ENCODE data around the gene OTULIN.

Gene OTULIN

GRCh38 chr5:14720236-14720923 lies 55.9 kb downstream of the OTULIN start:
- peaks cover 7% of the 10 kb centered on the region for H3K27me3 Mint-ChIP-seq (ENCODE audit: low read depth, poor library complexity)
- H3K4me3 Mint-ChIP-seq, result no peak overlapping the region
- H3K4me1 Mint-ChIP-seq, result no peaks in the 10 kb centered on the region
- no peak overlapping the region for H3K27ac Mint-ChIP-seq
- TF ChIP-seq CTCF (IDR thresholded peaks at IDR 0.05), result no peak
- H3K36me3 Mint-ChIP-seq (ENCODE audit: low read depth), result peaks cover 49% of the 10 kb centered on the region
- peaks cover 39% of the 10 kb centered on the region for H3K9me3 Mint-ChIP-seq
- DNase-seq, result no peak

GRCh38 chr5:14721990-14722656 lies 57.6 kb downstream of the OTULIN start:
- H3K4me3 Mint-ChIP-seq, result no peak overlapping the region
- H3K4me1 Mint-ChIP-seq, result peaks cover 6% of the 10 kb centered on the region
- peaks cover 16% of the 10 kb centered on the region for H3K27me3 Mint-ChIP-seq (ENCODE audit: low read depth, poor library complexity)
- H3K27ac Mint-ChIP-seq, result no peak overlapping the region
- peaks cover 33% of the 10 kb centered on the region for H3K9me3 Mint-ChIP-seq
- H3K36me3 Mint-ChIP-seq (ENCODE audit: low read depth), result peaks cover 32% of the 10 kb centered on the region
- no peak for DNase-seq
- TF ChIP-seq CTCF (IDR thresholded peaks at IDR 0.05), result no peak

GRCh38 chr5:14722923-14723322 lies 58.4 kb downstream of the OTULIN start:
- Mint-ChIP-seq H3K27ac (no peak overlapping the region), H3K9me3 (peaks cover 27% of the 10 kb centered on the region), H3K36me3 (ENCODE audit: low read depth) (peaks cover 24% of the 10 kb centered on the region), H3K27me3 (ENCODE audit: low read depth, poor library complexity) (peaks cover 16% of the 10 kb centered on the region), H3K4me1 (peaks cover 13% of the 10 kb centered on the region), H3K4me3 (no peak overlapping the region)
- no peak for DNase-seq
- TF ChIP-seq CTCF (IDR thresholded peaks at IDR 0.05), result no peak

GRCh38 chr5:14723701-14724132 lies 59.2 kb downstream of the OTULIN start:
- peaks cover 20% of the 10 kb centered on the region for H3K4me1 Mint-ChIP-seq
- DNase-seq, result no peak
- H3K36me3 Mint-ChIP-seq (ENCODE audit: low read depth), result peaks cover 17% of the 10 kb centered on the region
- peaks cover 16% of the 10 kb centered on the region for H3K27me3 Mint-ChIP-seq (ENCODE audit: low read depth, poor library complexity)
- no peak overlapping the region for H3K27ac Mint-ChIP-seq
- H3K9me3 Mint-ChIP-seq, result peaks cover 20% of the 10 kb centered on the region
- no peak for TF ChIP-seq CTCF (IDR thresholded peaks at IDR 0.05)
- no peak overlapping the region for H3K4me3 Mint-ChIP-seq

GRCh38 chr5:14724633-14725032 lies 60.1 kb downstream of the OTULIN start:
- H3K36me3 Mint-ChIP-seq (ENCODE audit: low read depth), result peaks cover 7% of the 10 kb centered on the region
- no peak overlapping the region for H3K27ac Mint-ChIP-seq

More at GRCh38 chr5:14724633-14725032, 60.1 kb downstream of the OTULIN start:
- no peak for DNase-seq
- H3K27me3 Mint-ChIP-seq (ENCODE audit: low read depth, poor library complexity), result peaks cover 13% of the 10 kb centered on the region
- peaks cover 10% of the 10 kb centered on the region for H3K9me3 Mint-ChIP-seq
- no peak overlapping the region for H3K4me3 Mint-ChIP-seq
- H3K4me1 Mint-ChIP-seq, result peaks cover 23% of the 10 kb centered on the region
- TF ChIP-seq CTCF (IDR thresholded peaks at IDR 0.05), result no peak

All from nephron progenitor cell (in vitro differentiated cells).